ENCODE measurements around the gene SH3RF3. TPM values are rescaled to one million over a fixed set of nuclear protein-coding genes. Genes with fewer than 3 reads are reported as not detected.

SH3RF3 gene
- total RNA-seq, 2 experiments from 2014 or later: 1.9 to 2.3 TPM

- H3K9me3 Mint-ChIP-seq: peaks cover 19% of the 10 kb centered on the region
- ATAC-seq (no peak), DNase-seq (no peak)
- H3K27ac Mint-ChIP-seq: no peak overlapping the region
- TF ChIP-seq, protein P1, sequence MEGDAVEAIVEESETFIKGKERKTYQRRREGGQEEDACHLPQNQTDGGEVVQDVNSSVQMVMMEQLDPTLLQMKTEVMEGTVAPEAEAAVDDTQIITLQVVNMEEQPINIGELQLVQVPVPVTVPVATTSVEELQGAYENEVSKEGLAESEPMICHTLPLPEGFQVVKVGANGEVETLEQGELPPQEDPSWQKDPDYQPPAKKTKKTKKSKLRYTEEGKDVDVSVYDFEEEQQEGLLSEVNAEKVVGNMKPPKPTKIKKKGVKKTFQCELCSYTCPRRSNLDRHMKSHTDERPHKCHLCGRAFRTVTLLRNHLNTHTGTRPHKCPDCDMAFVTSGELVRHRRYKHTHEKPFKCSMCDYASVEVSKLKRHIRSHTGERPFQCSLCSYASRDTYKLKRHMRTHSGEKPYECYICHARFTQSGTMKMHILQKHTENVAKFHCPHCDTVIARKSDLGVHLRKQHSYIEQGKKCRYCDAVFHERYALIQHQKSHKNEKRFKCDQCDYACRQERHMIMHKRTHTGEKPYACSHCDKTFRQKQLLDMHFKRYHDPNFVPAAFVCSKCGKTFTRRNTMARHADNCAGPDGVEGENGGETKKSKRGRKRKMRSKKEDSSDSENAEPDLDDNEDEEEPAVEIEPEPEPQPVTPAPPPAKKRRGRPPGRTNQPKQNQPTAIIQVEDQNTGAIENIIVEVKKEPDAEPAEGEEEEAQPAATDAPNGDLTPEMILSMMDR (IDR thresholded peaks at IDR 0.05): no peak
- intact Hi-C loops (cut with micrococcal nuclease): no loop called here
- ChIA-PET POLR2A (no interaction called here), CTCF (no interaction called here)
- peaks cover 14% of the 10 kb centered on the region for H3K36me3 Mint-ChIP-seq (ENCODE audit: low read depth)
- H3K4me1 Mint-ChIP-seq (ENCODE audit: low read depth): no peaks in the 10 kb centered on the region
- H3K4me3 Mint-ChIP-seq: no peak overlapping the region
- no peaks in the 10 kb centered on the region for H3K27me3 Mint-ChIP-seq
These were observed 318.8 kb downstream of the SH3RF3 start for GRCh38 chr2:109447776-109448175.

DNA sequence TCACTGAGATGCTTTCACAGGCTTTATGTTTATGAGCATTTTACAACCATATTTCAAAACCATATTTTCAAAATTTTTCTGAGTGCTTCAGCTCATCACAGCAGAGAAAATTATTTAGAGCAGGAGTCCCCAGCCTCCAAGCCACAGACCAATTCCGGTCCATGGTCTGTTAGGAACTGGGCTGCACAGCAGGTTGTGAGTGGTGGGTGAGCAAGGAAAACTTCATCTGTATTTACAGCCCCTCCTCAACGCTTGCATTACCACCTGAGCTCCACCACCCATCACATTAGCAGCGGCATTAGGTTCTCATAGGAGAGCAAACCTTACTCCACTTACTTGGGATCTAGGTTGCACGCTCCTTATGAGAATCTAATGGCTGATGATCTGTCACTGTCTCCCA lies 319.2 kb downstream of the SH3RF3 start:
- peaks cover 18% of the 10 kb centered on the region for H3K9me3 Mint-ChIP-seq
- H3K4me1 Mint-ChIP-seq (ENCODE audit: low read depth): no peaks in the 10 kb centered on the region
- intact Hi-C loops (cut with micrococcal nuclease): no loop called here
- TF ChIP-seq, protein P1 (IDR thresholded peaks at IDR 0.05): no peak
- no peak for DNase-seq
- no peak overlapping the region for H3K27ac Mint-ChIP-seq
- peaks cover 13% of the 10 kb centered on the region for H3K36me3 Mint-ChIP-seq (ENCODE audit: low read depth)
- ATAC-seq: no peak
- no peak overlapping the region for H3K4me3 Mint-ChIP-seq
- ChIA-PET POLR2A (no interaction called here), CTCF (no interaction called here)
- no peaks in the 10 kb centered on the region for H3K27me3 Mint-ChIP-seq

DNA sequence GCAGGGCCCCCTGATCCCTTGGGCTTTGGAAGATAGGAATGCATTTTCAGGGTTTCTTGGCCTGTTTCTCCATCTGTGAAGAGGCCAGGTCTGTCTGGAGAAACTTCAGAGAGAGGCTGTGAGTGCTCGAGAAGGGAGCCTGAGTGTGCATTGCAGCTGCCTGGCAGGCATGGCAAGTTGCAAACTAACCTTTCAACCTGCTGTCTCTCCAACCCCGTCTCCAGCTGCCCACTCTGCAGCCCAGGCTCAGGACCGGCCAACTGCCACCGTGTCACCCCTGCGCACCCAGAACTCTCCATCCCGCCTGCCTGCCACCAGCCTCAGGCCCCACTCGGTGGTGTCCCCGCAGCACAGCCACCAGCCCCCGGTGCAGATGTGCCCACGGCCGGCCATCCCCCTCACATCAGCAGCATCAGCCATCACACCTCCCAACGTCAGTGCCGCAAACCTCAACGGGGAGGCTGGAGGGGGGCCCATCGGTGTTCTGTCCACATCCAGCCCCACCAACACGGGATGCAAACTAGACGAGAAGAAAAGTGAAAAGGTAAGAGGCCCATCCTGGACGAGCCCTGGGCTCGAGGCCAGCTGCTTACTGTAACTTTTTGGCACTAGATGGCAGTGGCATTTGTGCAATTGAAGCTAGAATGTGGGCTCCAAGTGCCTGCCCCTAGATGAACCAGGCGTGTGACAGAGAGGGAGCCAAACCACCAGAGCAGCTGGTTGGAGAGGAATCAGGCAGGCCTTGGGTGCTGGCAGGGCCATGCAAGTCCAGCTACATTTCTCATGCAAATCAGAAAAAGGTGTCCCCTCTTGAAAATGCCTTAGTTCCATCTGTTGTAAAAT lies 320.2 kb downstream of the SH3RF3 start:
- H3K4me1 Mint-ChIP-seq (ENCODE audit: low read depth): no peaks in the 10 kb centered on the region
- POLR2A ChIA-PET: no interaction called here
- no peak overlapping the region for H3K27ac Mint-ChIP-seq
- TF ChIP-seq, protein P1 (IDR thresholded peaks at IDR 0.05): no peak
- CTCF ChIA-PET: no interaction called here
- peaks cover 12% of the 10 kb centered on the region for H3K36me3 Mint-ChIP-seq (ENCODE audit: low read depth)
- intact Hi-C loops (cut with micrococcal nuclease): no loop called here
- no peak overlapping the region for H3K4me3 Mint-ChIP-seq
- H3K27me3 Mint-ChIP-seq: no peaks in the 10 kb centered on the region
- H3K9me3 Mint-ChIP-seq: peaks cover 12% of the 10 kb centered on the region
- no peak for DNase-seq
- no peak for ATAC-seq

DNA sequence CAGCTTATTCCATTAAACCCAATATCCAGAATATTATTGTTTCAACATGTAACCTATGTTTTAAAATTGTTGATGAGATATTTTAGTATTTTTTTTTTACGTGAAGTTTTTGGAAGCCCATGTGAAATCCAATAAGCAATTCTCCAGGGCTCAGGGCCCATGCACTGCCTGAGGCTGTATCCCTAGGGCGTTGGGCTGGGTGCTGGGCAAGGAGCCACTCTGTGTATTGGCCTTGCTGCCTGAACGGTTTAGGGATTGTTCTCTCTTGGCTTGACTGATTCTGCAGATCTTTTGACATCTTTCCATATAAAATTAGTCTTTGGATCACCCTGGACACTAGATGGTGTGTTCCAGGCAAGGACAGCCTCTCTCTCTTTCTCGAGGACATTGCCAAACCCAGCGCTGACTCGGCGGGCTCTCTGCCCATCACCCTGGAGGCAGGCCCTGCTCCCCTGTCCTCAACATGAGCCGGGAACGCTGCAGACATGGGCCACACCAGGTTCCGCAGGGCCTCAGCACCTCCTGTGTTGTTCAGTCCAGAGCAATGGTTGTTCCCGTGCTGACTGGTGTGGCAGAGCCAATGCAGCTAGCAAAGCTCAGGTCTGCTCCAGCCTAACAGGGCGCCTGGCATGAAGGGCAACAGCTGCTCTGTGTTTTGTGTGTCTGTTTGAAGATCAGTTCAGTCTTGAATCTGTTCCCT lies 321.7 kb downstream of the SH3RF3 start:
- Mint-ChIP-seq H3K4me1 (ENCODE audit: low read depth) (peaks cover 8% of the 10 kb centered on the region), H3K27ac (no peak overlapping the region), H3K9me3 (peaks cover under 1% of the 10 kb centered on the region), H3K4me3 (no peak overlapping the region), H3K36me3 (ENCODE audit: low read depth) (no peaks in the 10 kb centered on the region), H3K27me3 (no peaks in the 10 kb centered on the region)
- POLR2A ChIA-PET: no interaction called here
- TF ChIP-seq, protein P1 (IDR thresholded peaks at IDR 0.05): no peak
- ATAC-seq (no peak), DNase-seq (no peak)
- CTCF ChIA-PET: interaction anchor here (0.6 to 1.4 kb wide), 2 partner anchors 9 to 52 kb away, joined by 4 to 5 read pairs; no protein-coding TSS in a partner anchor
- intact Hi-C loops (cut with micrococcal nuclease): no loop called here

- ATAC-seq (no peak), DNase-seq (no peak)
- ChIA-PET CTCF (interaction anchor here (1.4 kb wide), 1 partner anchor 53 kb away, joined by 4 read pairs; no protein-coding TSS in a partner anchor), POLR2A (no interaction called here)
- TF ChIP-seq, protein P1 (IDR thresholded peaks at IDR 0.05): no peak
- Mint-ChIP-seq H3K9me3 (no peaks in the 10 kb centered on the region), H3K36me3 (ENCODE audit: low read depth) (no peaks in the 10 kb centered on the region), H3K4me1 (ENCODE audit: low read depth) (peaks cover 8% of the 10 kb centered on the region), H3K4me3 (no peak overlapping the region), H3K27ac (no peak overlapping the region), H3K27me3 (no peaks in the 10 kb centered on the region)
- intact Hi-C loops (cut with micrococcal nuclease): no loop called here
These were observed 322.7 kb downstream of the SH3RF3 start for GRCh38 chr2:109451671-109452070.

Data from activated CD8-positive, alpha-beta T cell treated with anti-CD3 and anti-CD28 coated beads for 36 hours (primary cell).